ENCODE measurements around the gene ERBB2.
A peak's percentile ranks its signal among the peaks of the same experiment; 100 is the strongest.

ERBB2 gene

GRCh38 chr17:39730095-39730921 is 30.4 kb downstream of the ERBB2 start, which contains the start of gene MIEN1:
Gene MIEN1 (minus strand): TSS chr17:39730532. CDS start chr17:39730495, 37 bp downstream.
- peak; percentile 97 for DNase-seq

GRCh38 chr17:39732586-39732985 is 32.7 kb downstream of the ERBB2 start:
- DNase-seq, result no peak

GRCh38 chr17:39735882-39736281 is 36.0 kb downstream of the ERBB2 start:
- DNase-seq, result no peak

GRCh38 chr17:39736319-39737165 is 36.7 kb downstream of the ERBB2 start:
- DNase-seq, result no peak

- no peak for DNase-seq
Observed at GRCh38 chr17:39737206-39737759, 37.4 kb downstream of the ERBB2 start.

- no peak for DNase-seq
Observed at GRCh38 chr17:39737760-39738567, 38.1 kb downstream of the ERBB2 start, which contains the start of gene GRB7. Gene GRB7 (plus strand): TSS chr17:39737938. CDS start chr17:39742302, 4,364 bp downstream.

- peak; percentile 54 for DNase-seq
Observed at GRCh38 chr17:39738568-39738901, 38.7 kb downstream of the ERBB2 start.

GRCh38 chr17:39738983-39739884 is 39.4 kb downstream of the ERBB2 start:
- no peak for DNase-seq

GRCh38 chr17:39739885-39740356 is 40.1 kb downstream of the ERBB2 start:
- no peak for DNase-seq

GRCh38 chr17:39740357-39741111 is 40.7 kb downstream of the ERBB2 start:
- DNase-seq, result no peak

GRCh38 chr17:39742126-39742855 is 42.4 kb downstream of the ERBB2 start:
- no peak for DNase-seq

GRCh38 chr17:39742856-39743436 is 43.1 kb downstream of the ERBB2 start:
- DNase-seq, result no peak

- DNase-seq, result no peak
Observed at GRCh38 chr17:39744075-39744835, 44.4 kb downstream of the ERBB2 start.

GRCh38 chr17:39744836-39745215 is 45.0 kb downstream of the ERBB2 start:
- no peak for DNase-seq

GRCh38 chr17:39745335-39746144 is 45.7 kb downstream of the ERBB2 start:
- no peak for DNase-seq

GRCh38 chr17:39746145-39746461 is 46.2 kb downstream of the ERBB2 start:
- DNase-seq, result no peak

GRCh38 chr17:39747745-39748144 is 47.9 kb downstream of the ERBB2 start:
- no peak for DNase-seq
